Measurements from ENCODE around the gene CHD6.
"Not testable (repeated sequence)": the region's sequence is repeated elsewhere in the genome, so short reads cannot be mapped to it uniquely, and the experiment has no call there.

Gene CHD6

DNA sequence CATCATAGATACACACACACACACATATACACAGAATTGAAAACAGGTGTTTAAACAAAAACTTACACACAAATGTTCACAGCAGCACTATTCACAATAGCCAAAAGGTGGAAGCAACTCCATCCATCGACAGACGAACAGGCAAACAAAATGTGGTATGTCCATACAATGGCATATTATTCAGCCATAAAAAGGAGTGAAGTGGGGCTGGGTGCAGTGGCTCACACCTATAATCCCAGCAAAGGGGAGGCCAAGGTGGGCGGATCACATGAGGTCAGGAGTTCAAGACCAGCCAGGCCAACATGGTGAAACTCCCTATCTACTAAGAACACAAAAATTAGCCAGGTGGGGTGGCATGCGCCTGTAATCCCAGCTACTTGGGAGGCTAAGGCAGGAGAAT, 80.3 kb downstream of the CHD6 start:
- no peak for DNase-seq

DNA sequence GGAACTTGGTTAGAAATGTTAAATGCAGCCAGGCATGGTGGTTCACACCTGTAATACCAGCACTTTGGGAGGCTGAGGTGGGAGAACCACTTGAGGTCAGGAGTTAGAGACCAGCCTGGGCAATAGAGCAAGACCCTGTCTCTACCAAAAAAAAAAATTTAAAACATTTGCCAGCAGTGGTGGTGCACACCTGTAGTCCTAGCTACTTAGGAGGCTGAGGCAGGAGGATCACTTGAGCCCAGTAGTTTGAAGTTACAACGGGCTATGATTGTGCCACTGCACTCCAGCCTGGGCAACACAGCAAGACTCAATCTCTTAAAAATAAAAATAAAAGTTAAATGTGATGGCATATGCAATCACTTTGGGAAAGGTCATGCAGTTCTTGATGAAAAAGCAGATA, 82.6 kb downstream of the CHD6 start:
- DNase-seq = not testable (repeated sequence)

DNA sequence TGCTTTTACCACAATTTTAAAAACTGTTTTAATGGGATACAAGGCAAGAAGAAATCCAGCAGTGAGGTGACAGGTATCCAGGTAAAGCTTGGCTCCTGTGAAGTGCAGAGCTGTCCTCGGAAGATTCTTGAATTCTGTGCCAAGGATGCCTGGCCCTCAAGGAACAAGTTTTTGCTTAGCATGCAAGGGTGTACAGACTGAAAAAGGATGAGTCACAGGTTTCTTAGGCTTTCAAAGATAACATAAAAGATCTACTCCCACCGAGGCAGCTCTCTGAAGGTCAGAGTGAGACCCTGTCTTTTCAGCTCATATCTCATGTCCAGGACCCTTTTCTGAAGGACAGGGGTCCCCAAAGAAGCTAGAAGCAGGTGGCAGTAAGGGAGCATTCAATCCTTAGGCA, 83.3 kb downstream of the CHD6 start:
- DNase-seq = no peak

DNA sequence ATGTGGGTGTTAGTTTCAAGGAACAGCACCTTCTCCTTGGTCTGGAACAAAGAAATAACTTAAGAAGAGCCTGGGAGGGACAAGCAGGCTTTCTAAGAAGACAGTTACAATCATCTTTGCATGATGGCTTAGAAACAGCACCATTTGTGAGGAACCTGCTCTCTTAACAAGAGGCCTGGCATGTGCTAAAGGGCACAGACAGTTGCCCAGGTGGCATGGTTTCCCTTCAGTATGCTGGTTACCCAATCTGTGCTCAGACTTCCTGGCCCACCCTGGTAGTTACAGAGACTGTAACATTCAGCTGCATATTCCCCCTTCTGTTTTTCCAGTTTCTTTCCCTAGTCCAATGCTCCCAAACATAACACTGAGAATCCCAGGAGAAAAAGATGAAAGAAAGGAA, 84.0 kb downstream of the CHD6 start:
- no peak for DNase-seq

DNA sequence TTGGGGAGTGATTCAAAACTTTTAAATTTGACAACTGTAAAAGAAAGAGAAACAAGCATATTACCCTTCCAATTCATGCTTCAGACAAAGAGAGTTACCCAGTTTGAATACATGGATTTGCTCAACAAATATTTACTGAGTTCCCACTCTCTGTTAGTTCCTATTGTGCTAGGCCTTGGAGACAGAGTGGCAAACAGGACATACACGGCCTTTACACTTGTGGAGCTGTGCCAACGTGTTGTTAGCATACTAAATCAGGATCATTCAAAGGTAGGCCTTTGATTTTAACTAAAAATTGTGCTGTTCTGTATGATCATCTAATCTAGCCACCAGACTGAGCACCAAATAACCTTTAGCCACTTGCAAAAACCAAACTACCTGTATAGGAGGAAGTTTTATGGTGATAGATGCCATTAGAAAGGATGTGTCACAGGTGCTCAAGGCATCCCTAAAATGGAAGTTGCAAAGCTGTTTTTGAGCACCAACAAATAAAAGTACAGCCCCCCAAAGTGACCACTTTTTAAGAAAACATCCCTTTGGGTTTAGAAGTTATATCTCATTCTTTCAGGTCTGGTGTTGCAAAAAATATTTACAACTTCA, 84.5 kb downstream of the CHD6 start:
- no peak for DNase-seq

DNA sequence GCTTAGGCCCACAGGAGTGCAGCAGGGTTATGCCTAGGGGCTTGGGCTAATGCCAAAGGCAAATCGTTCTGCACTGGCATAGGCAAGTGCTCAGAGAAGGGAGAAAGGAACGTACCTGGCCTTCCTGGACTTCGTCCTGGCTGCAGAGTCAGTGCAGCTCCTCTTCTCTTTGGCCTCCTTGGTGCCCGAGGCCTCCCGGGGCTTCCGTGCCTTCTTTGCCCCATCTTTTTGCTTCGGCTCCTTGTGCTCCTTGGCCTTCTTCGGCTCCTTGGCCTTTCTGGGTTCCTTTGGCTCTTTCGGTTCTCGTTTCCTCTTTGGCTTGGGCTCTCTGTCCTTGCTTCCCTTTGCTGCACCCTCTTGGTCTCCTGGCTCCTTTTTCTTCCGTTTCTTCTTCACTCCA, 85.2 kb downstream of the CHD6 start:
- DNase-seq = no peak

DNA sequence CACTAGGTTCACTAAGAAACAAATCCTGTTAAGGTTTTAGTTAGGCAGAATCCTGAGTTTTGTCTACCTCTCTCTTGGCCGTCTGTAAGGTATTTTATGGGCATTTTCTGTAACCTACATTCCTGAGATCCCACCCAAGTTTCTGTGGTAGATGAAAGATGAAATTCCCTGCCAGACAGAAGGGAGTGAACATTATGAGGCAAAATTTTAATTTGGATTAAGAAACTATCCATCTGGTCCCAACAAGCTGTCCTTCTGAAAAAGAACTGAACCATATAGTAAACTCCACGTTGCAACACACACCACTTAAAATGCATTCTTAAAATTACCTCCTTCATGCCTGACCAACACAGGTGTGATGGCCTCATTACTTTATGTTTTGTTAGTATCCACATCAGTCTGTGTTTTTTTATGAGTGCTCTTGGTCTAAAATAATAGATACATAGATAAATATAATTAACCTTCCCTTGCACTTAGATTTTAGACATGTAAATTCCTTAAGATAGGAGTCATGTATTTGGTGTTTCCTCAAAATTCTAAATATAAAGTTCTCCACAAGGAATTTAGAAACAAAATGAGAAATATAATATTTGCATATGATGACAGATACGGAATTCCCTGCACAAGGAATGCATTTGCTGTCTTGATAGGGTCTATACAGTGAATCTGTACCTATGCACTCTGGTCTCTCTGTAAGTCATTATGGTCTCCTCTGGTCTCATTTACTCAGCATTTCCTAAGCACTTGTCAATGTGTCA, 86.5 kb downstream of the CHD6 start:
- DNase-seq = no peak

DNA sequence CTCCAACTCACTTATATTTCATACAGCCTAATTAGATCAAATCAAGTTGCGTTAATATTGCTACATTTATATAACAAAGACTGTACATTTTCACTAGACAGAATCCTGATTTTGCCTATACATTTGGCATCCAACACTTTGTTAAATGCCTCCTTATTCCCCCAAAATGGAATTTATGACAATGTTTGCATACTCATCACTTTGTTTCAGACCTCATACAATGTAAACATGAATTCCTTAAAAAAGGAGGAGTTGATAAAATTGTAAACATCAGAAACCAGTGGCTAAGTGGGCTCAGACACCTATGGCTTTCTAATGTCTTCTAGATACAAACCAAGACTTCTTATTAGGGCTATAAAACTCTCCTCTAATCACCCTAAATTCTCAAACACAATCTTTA, 87.3 kb downstream of the CHD6 start:
- DNase-seq = no peak

DNA sequence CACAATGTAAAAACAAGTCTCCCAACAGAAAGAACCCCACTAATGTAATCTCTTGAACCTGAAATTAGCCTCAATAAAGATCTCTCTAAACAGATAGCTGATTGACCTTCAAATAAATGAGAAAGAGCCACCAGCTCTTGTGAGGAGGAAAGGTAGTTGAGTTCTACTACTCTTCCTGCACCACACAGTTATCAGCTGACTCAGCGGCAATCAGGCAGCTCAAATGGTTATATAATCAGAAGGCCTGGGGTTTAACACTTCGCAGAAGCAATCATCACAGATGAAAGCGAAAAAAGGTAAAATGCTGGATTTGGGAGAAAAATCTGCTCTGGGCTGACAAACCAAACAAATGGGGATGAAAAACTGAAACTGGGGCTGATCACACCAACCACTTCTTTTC, 91.8 kb downstream of the CHD6 start:
- no peak for DNase-seq

DNA sequence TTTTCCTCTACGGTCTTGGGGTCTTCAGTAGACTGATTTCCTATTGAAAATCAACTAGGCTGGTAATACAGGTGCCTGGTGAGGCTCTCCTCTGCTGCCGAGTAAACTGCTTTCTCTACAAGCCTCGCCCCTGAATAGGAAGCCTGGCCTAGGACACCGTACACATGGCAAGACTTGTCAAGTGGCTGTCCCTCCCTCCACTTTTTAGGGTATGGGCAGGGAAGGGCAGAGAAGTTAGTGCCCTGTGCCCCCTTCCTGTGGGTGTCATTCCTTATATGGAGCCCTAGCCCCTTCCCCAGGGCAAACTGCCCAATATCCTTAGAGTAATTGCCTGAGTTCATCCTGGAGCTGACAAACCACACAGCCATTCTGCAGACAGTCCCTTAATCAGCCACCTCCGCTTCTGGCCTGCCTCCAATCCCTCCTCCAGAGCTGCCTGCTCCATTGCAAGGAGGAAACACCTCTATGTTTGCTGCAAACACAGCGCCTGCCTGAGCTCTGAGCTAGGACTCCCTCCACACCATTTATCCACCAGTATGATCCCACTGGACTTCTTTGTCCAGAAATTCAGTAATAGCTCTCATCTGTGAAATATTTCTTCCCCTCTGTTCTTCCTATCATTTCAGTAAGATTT, 93.1 kb downstream of the CHD6 start:
- DNase-seq = peak in 1 of 2 experiments; percentile 52

DNA sequence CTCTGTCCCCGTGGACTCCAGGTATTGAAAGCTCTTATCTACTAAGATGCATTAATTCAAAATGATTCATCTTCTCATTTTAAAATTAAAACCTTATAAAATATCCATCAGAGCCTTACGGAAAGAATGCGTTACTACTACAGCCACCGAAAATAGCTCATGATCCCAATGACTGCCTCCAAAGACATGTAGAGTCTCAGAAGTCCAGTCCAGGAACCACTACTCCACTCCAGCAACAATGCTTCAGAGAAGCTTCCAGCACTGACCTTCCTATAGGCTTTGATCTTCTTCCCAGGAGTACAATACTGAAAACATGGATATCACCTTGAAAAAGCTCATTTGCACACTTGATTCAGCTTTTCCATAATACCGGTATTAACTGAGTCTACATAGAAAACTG, 94.3 kb downstream of the CHD6 start:
- DNase-seq = no peak

DNA sequence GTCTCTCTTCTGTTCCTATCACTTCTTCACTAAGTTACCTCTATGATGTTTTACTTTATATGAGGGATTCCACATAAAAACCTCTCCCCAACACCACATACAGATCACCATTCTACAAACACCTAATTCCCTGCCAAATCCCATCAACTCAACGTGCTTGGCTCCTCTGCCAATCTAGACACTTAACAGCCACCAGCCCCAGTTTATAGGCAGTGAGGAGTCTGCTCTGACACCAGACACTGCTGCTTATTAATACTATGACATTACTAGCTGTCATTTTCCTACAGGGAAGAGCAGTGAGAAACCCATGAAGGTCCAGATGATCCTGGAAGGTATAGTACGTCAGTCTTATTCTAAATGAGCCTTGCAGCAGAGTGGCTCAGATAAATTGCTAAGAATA, 104.3 kb downstream of the CHD6 start:
- DNase-seq = no peak

DNA sequence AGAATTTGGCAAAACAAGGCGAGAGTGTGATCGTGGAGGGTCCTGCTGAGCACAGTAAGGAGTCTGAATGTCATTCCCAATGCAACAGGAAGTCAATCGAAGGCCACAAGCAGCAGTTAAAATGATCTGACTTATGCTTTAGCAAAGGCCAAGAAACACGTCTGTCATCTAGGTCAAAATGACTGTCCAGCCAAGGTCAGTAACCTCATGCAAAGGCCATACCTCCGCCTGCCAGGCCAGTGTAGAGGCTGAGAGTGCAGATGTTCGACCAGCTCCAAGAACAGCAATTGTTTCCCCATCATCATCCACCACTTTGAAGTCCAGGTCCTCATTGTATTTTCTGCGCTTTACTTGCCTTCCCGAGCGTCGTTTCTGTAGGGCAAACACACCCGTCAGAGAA, 105.6 kb downstream of the CHD6 start:
- no peak for DNase-seq

DNA sequence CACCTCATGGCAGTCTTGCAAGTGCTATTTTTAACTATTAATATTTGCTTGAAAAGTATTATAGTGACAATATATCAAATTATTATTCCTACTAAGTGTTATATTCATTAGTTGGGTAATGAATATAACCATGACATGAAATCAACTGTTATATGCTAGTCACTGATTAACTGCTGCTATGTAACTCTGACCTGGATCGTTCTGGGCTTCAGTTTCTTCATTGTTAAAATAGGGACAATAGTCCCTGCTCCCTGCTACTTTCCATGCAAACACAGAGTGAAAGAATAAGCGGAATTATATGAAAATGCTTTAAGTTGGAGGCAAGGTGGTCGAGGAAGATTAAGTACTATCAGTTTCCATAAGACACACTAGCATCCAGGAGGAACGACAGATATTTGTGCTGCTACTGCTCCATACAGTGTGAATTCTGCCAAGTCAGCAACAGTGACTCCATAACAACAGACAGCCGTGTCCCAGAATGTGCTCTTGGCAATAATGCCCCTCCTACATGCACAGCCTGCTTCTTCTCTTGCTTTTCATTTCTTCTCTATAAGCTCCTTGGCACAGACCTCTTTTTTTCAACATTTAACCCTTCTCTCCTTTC, 107.2 kb downstream of the CHD6 start:
- no peak for DNase-seq

DNA sequence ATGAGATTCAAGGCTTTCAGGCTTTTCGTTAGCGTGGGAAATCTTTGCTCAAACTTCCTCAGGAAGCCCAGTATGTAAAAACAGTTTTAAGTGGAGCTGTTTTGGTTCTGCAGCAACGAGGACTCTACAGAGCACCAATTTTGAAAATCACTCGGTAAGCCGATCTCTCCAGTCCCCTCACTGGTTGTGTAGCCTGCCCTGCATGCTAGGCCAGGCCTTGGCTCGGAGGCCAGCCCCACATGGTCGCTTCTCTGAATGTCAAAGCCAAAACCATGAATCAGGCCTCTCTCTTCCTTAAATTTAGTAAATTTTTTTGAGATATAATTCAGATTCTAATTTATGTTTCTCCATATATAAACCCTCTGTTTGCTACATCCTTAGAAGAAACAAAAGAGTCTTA, 108.0 kb downstream of the CHD6 start:
- no peak for DNase-seq

DNA sequence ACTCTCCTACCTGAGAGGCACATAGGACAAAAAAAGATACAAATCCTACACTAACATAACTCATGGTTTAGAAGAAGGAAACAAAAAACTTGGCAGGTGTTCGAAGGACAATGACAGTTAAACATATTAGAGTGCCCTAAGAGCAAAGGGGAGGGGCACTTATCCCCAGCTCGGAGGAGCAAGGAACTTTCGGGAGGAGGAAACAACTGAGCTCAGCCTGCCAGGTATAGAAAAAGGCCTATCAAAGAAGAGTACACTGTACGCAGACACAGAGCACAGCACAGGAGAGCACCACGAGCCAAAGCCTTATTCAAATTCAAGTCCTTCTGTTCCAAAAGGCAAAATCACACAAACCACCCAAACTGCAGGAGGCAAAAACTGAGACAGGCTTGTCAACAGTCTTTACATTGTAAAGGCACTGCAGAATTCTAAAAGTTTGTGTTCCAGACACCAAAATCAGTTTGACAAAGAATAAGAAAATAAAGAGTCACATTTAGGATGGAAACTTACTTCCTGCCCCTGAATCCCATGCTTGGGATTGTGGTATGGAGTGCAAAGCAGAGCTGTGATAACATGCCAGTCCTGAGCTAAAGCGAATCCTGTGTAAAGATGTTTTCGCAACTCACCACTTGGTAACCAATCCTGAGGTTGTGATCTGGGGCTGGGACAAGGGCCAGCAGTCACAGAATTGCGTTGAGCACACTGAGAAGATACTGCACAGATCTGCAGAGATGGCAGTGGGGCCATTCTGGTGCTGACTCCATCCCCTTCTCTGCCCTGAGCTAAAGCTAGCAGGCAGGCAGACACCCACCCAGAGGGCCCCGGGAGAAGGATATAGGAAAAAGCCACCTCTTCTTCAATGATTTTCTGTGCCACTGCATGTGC, 108.6 kb downstream of the CHD6 start:
- DNase-seq = no peak

DNA sequence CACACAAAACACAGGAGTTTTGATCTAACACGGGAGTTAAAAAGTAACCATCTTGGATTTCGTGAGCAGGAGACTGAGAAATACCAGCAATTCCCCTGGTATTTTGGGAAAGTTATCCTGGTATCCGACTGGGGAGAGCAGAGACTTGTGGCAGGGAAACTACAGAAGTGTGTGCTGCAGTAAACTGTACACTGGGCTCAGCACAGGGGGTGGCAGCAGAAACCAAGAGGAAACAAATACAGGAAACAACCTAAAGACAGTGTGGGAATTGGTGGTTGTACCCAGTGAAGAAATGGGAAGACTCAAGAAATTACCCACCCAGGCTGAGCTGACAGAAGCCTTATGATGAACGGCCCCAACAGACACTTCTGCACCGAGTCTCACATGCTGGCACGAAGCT, 109.8 kb downstream of the CHD6 start:
- peak; percentile 53 to 60 for DNase-seq

DNA sequence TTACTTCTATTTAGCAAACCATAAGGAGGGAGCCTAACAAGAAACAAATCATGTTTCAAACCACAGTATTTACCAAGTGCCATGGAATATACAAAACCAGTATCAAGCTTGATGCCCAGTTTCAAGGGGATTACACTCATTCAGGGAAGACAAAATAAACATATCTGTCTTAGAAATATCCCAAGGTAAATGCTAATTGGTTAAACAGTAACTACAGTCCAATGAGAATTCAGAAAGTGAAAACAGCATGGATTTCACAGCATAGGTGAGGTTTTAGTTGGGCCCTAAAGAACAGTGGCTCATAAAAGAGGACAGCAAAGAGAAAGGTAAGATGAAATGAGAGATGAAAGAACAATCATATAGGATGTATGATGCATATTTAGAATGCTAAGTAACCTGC, 110.3 kb downstream of the CHD6 start:
- no peak for DNase-seq

DNA sequence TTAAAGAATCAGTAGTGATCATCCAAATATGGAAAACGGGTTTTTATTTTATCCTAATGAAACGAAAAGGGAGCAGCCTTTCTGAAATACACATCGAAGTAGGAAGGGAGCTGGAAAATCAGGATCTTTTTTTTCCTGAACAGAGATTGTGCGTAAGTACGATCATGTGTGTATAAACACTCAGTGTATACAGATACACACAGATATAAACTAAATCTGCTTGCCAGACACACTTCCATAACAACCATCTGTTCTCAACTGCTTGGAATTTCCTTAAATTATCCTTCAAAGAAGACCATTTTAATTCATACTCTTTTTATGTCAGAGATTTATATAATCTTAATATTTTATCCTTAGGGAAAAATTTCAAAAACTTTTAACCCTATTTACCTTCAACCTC, 110.7 kb downstream of the CHD6 start:
- no peak for DNase-seq

DNA sequence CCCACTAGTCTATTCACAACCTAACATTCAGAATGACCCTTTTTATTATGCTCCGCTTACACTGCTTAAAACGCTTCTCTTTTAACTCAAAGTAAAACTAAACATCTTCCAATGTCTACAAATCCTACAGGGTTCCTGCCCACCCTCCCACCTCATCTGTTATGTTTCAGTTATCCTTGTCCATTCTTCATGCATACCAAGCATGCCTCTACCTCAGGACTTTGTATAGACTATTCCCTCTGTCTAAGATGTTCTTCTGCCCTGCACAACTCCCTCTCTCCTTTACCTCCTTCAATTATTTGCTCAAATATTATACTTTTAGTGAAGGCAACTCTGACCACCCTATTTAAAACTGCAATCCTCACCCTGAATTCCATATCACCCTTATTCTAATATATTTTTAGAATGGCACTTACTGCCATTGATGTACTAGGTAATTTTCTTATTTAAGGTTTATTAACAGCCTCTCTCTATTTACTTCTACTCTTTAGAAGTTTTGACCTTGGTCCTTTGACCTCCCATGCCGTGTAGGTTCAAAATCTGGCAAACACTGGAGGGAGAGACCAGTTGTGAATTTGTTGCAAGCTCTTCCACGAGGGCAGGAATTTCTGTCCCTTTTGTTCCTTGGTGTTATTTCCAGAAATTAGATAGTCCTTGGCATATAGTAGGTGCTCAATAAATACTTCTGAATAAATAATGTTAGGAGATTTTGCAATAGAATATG, 111.8 kb downstream of the CHD6 start:
- DNase-seq = no peak

DNA sequence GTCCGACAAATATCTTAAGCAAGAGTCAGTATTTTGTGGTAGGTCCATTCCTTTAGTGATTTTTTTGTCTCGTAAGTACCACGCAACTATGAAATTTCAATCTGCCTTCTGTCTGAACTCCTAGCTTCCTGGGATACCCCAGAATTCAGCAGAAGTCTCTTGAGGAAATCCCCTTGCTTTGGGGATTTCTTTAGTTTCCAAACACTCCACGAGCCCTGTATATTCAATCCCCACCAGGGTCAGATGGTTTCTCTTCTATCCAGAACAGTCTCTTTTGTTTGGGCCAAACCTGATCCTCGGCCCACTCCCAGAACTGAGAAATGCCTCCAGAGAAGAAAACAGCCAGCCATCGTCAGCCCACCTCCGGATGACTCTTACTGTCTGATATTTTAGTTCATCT, 113.0 kb downstream of the CHD6 start:
- DNase-seq = no peak

DNA sequence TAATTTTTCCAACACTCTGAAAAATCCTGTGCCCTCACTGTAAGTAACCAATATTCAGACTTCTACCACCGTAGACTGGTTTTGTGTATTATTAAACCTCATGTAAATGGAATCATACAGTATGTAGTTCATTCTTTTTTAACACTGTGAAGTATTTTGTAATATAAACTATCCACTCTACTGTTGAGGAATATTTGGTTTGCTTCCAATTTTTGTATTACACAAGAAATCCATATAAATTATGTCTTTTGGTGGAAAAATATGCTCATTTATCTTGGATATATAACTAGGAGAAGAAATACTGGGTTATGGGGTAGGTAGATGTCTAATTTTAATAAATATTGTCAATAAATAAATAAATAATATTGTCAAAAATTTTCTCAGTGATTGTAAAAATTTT, 116.8 kb downstream of the CHD6 start:
- DNase-seq = no peak

All from Kasumi-1 (cell line).